Hematopoietic multipotent progenitor cell treated with erythropoietin and hydrocortisone succinate and interleukin-3 and kit ligand, for 4 days (in vitro differentiated cells): ENCODE results near the gene SPOPL.

Experiments used
- DNase-seq: peaks from one replicate; pipeline ENCODE4 v3.0.0-alpha.2; 2015

Gene SPOPL

DNA sequence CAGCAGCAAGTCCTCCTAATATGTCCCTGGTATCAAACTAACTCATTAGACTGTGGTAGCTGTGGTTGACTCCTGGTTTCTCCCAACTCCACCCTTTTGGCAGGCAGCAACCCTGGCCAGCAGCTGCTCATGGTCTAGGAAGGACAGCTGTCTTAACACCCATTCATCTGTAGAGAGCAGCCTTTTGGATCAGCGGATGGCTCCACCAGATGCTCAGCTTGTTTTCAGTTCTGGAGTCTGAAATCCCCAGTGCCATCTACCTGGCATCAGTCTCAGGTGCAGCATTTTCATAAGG is 100.5 kb downstream of the SPOPL start:
- DNase-seq = peak; percentile 14

DNA sequence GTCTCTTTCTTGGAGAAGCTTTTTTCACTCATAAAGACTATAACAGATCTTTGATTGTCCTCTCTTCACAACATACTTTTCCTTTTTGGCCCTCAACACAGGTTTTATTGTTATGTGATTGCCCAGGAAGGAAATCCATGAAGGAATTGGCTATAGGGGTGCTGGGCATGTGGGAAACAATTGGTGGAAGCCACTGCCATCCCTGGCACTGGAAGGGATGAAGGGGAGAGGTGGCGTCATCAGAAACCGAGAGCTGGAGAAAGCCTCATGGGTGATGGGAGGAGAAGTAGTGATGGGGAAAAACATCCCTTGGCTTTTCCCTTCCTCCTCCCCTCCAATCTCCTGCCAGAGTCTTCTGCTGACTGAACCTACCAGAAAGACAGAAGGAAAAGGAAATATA is 106.2 kb downstream of the SPOPL start:
- DNase-seq = no peak

DNA sequence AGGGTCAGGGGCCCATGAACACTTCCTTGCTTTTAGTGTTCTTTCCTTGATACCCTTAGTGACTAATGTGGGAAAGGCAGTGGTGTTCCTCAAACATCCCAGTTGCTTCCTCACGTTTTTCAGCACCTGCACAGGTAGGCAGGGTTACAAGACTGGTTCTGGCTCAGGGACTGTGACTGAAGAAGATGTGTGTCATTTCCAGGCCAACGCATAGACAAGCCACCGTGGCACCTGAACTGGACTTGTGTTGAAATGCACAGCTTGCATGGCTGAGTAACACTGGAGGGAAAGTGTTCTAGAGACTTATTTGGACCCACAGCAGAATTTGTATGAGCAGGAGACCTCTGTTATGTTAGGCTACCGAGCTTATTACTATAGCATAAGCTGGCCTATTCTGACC is 107.9 kb downstream of the SPOPL start:
- no peak for DNase-seq

DNA sequence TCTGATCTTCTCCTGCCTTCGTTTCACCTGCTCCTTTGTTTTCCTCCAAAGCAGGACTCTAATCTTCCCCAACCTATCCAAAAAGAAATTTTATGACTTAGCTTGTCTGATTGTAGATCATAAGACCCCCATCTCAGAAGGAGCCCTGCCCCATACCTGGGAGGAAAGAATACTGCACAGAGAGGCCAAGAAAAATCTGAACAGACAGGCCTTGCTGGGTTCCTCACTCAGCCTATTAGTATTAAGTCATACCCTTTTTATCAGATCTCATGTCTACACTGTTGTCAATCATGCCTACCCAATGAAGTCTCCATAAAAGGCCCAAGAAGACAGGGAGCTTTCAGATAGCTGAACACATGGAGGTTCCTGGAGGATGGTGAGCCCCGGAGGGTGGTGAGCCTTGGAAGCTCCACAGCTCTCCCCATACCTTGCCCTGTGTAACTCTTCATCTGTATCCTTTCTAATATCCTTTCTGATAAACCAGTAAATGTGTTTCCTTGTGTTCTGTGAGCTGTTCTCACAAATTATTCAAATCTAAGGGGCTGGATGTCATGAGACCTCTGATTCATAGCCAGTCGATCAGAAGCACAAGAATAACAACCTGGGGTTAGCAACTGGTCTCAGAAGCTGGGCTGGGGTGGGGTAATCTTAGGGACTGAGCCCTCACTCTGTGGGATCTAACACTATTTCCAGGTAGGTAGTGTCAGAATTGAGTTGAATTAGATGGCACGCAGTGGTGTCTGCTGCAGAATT is 108.8 kb downstream of the SPOPL start:
- DNase-seq = no peak

DNA sequence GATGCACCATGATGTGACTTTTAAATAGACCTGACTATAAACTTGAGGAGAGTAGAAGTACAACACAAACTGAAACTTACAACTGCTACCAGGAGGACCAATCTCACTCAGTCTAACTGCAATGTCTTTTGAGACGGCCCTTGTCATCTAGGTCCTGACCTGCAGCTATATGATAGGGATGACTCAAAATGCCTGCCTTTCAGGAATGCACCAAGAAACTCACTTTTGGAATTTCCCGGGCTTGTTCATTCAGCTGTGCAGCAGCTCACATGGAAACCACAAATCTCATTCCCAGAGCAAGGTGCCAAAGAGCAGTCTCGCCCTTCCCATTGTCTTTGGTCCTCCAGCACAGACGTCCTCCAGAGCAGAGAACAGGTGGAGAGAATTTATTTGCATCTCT is 113.7 kb downstream of the SPOPL start:
- no peak for DNase-seq

DNA sequence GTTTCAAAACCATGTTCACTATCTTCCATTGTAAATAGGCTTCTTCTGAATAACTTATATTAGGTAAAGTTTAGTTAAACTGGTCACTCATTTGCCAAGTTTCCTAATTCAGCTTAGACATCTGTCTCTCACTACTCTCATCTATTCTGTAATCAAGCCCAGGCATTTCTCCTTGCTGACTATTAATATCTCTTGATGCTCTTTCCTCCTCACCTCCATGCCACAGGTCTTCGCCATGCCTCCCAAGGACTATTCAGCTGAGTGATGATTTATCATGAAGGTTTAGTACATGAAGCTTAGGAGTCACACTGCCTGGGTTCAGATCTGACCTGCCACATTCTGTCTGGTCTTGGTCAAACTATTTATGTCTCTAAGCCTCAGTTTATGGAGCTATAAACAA is 115.5 kb downstream of the SPOPL start:
- DNase-seq = no peak

DNA sequence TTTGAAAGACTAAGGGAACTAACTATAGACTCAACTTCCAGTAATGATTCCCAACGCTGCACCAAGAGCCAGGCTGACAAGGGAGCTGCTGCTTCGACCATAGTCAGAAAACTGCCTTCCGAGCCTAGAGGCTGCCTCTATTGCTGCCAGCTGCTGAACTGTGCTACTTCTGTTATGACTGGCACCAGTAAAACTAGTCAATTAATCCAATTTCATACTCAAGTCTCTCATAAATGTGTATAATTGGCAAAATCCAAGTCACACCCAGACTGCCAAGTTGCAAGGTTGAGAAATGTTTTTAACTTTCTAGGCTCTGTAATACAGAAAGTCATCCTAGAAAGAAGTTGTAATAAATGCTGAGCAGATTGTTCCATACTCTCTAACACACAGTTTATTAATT is 117.4 kb downstream of the SPOPL start:
- DNase-seq = no peak

DNA sequence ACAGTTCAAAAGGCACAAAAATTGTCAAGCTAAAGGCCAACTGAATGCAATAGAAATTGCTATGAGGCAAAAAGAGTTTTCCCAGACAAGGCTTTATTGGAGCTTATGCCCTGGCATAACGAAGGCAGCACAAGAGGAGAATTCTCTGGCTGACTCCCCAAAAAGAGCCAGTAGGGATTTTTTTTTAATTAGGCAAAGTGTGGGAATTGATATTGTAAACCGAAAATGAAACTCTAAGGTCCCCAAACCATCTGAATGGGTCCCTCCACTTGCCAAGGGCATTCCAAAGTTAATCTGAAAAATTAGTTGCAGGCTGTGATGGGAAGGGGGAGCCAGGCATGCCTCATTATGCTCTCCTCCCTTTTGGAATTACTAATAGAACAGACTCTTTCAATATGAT is 118.9 kb downstream of the SPOPL start:
- no peak for DNase-seq

DNA sequence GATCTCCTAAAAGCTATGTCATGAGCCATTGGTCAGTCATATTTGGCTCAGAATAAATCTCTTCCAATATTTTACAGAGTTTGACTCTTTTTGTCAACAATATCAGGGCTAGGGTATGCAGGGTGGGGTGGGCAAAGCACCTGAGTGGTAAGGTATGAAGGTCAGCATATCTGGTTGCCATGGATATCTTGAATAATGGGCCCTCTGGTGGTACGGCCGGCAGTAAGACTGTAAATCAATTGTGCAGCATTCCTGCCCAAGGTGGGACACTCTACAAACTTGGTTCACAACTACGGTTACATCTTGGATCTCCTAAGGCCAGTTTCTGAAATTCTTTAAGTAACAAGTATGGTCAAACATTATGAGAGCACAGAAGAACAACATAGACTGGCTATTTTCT is 119.6 kb downstream of the SPOPL start:
- no peak for DNase-seq

DNA sequence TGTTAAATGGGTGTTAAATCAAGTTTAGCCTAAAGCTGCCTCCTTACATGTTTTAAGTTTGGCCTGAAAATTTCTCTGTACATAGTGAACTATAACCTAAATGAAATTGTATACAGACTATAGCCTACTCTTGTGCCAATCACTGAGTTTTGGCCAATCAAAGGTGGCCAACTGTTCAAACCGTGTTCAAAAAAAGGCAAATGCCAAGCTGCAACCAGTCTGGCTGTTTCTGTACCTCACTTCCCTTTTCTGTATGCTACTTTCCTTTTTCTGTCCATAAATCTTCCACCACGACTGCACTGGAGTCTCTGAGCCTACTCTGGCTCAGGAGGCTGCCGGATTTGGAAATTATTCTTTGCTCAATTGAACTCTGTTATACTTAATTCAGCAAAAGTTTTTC is 121.0 kb downstream of the SPOPL start:
- peak; percentile 61 for DNase-seq
